H9 (cell line): ENCODE measurements around the gene HMGA1. TPM values are rescaled to one million over a fixed set of nuclear protein-coding genes. Genes with fewer than 3 reads are reported as not detected.

ENCODE experiments used
- DNase-seq: peaks from one replicate; pipeline ENCODE4 v3.0.0-alpha.2; 2017
- H2AFZ ChIP-seq: one replicate; pipeline ENCODE4 v1.6.1; 2013; ENCODE audit warnings: mild to moderate bottlenecking, low read length, control low read depth, moderate library complexity
- H2AK5ac ChIP-seq: 2 replicates; pipeline ENCODE4 v1.6.1; 2013; ENCODE audit warnings: low read length, control low read depth, mixed read lengths; ENCODE audit not compliant: insufficient read length
- H2BK120ac ChIP-seq: one replicate; pipeline ENCODE4 v1.6.1; 2013; ENCODE audit warnings: low read depth, mild to moderate bottlenecking, low read length, control low read depth, inconsistent platforms; ENCODE audit not compliant: poor library complexity, severe bottlenecking
- H2BK12ac ChIP-seq: 2 replicates; pipeline ENCODE4 v1.6.1; 2013; ENCODE audit warnings: low read length, control low read depth, mixed read lengths, low read depth; ENCODE audit not compliant: insufficient read length
- H2BK15ac ChIP-seq: 2 replicates; pipeline ENCODE4 v1.6.1; 2013; ENCODE audit warnings: low read depth, low read length, control low read depth
- H2BK20ac ChIP-seq: one replicate; pipeline ENCODE4 v1.6.1; 2013; ENCODE audit warnings: low read depth, mild to moderate bottlenecking, low read length, control low read depth, inconsistent platforms; ENCODE audit not compliant: poor library complexity, severe bottlenecking
- H2BK5ac ChIP-seq: 2 replicates; pipeline ENCODE4 v1.6.1; 2013; ENCODE audit warnings: low read length, control low read depth, mixed read lengths; ENCODE audit not compliant: insufficient read length
- H3K14ac ChIP-seq: 2 replicates; pipeline ENCODE4 v1.6.1; 2013; ENCODE audit warnings: low read length, control low read depth; ENCODE audit not compliant: insufficient read depth
- H3K18ac ChIP-seq: 2 replicates; pipeline ENCODE4 v1.6.1; 2013; ENCODE audit warnings: low read depth, mild to moderate bottlenecking, mixed read lengths, low read length, control low read depth; ENCODE audit not compliant: insufficient read length
- H3K23ac ChIP-seq: 2 replicates; pipeline ENCODE4 v1.6.1; 2013; ENCODE audit warnings: low read length, control low read depth, mixed read lengths, low read depth; ENCODE audit not compliant: insufficient read length
- H3K23me2 ChIP-seq: 2 replicates; pipeline ENCODE4 v1.6.1; 2013; ENCODE audit warnings: low read depth, mild to moderate bottlenecking, mixed read lengths, low read length, control low read depth; ENCODE audit not compliant: insufficient read length, poor library complexity, severe bottlenecking
- H3K27ac ChIP-seq: 2 replicates; pipeline ENCODE4 v1.5.1; 2013; ENCODE audit warnings: low read length, control low read depth, mixed read lengths, low read depth; ENCODE audit not compliant: insufficient read length
- H3K27me3 ChIP-seq: 2 replicates; pipeline ENCODE4 v1.6.1; 2013; ENCODE audit warnings: low read length, control low read depth, inconsistent platforms; ENCODE audit not compliant: insufficient read depth
- H3K4ac ChIP-seq: 2 replicates; pipeline ENCODE4 v1.6.1; 2013; ENCODE audit warnings: low read depth, mild to moderate bottlenecking, control low read depth, inconsistent platforms, low read length, moderate library complexity
- H3K4me1 ChIP-seq: 2 replicates; pipeline ENCODE4 v1.6.1; 2013; ENCODE audit warnings: low read length, control low read depth, inconsistent platforms; ENCODE audit not compliant: insufficient read depth
- H3K4me2 ChIP-seq: 2 replicates; pipeline ENCODE4 v1.6.1; 2013; ENCODE audit warnings: low read length, control low read depth, mixed read lengths; ENCODE audit not compliant: insufficient read length, insufficient read depth
- H3K56ac ChIP-seq: 2 replicates; pipeline ENCODE4 v1.6.1; 2013; ENCODE audit warnings: low read depth, mild to moderate bottlenecking, mixed read lengths, low read length, control low read depth; ENCODE audit not compliant: insufficient read length
- H3K79me1 ChIP-seq: 2 replicates; pipeline ENCODE4 v1.6.1; 2013; ENCODE audit warnings: low read depth, mild to moderate bottlenecking, moderate library complexity, low read length, control low read depth, inconsistent platforms; ENCODE audit not compliant: insufficient read depth, poor library complexity, severe bottlenecking
- H3K79me2 ChIP-seq: 2 replicates; pipeline ENCODE4 v1.6.1; 2013; ENCODE audit warnings: low read length, control low read depth, inconsistent platforms; ENCODE audit not compliant: insufficient read depth
- H3K9ac ChIP-seq: 2 replicates; pipeline ENCODE4 v1.6.1; 2013; ENCODE audit warnings: low read length, control low read depth, mixed read lengths; ENCODE audit not compliant: insufficient read length; ENCODE audit errors: extremely low read depth
- H3K9me3 ChIP-seq: one replicate; pipeline ENCODE4 v1.6.1; 2013; ENCODE audit warnings: low read depth, low read length, inconsistent platforms; ENCODE audit not compliant: control insufficient read depth
- H3T11ph ChIP-seq: one replicate; pipeline ENCODE4 v1.6.1; 2013; ENCODE audit warnings: mild to moderate bottlenecking, low read length, control low read depth, inconsistent platforms
- H4K20me1 ChIP-seq: one replicate; pipeline ENCODE4 v1.6.1; 2013; ENCODE audit not compliant: control insufficient read depth, insufficient read length, insufficient read depth
- H4K5ac ChIP-seq: 2 replicates; pipeline ENCODE4 v1.6.1; 2013; ENCODE audit warnings: low read depth, mild to moderate bottlenecking, mixed read lengths, low read length, control low read depth; ENCODE audit not compliant: insufficient read length
- H4K8ac ChIP-seq: replicated peaks from 2 replicates; pipeline ENCODE4 v1.6.1; 2013; ENCODE audit warnings: low read length, control low read depth, mixed read lengths, low read depth; ENCODE audit not compliant: insufficient read length
- H4K91ac ChIP-seq: 2 replicates; pipeline ENCODE4 v1.6.1; 2013; ENCODE audit warnings: low read depth, mild to moderate bottlenecking, moderate library complexity, mixed read lengths, low read length, control low read depth; ENCODE audit not compliant: insufficient read length
- H3K27ac Mint-ChIP-seq, 3 experiments: 2 replicates in 2 of 3; 3 replicates in 1 of 3; pipeline ENCODE4 v1.8.0; 2020 to 2021; ENCODE audit warnings: mixed read lengths in 3 of 3, mild to moderate bottlenecking in 1 of 3, moderate library complexity in 1 of 3
- H3K27me3 Mint-ChIP-seq: 2 replicates; pipeline ENCODE4 v1.8.0; 2021; ENCODE audit warnings: low read depth, mild to moderate bottlenecking, moderate library complexity, mixed read lengths
- H3K36me3 Mint-ChIP-seq, 3 experiments: 2 replicates in 2 of 3; 3 replicates in 1 of 3; pipeline ENCODE4 v1.8.0; 2020 to 2021; ENCODE audit warnings: low read depth in 3 of 3, mixed read lengths in 3 of 3; ENCODE audit not compliant: insufficient read depth in 1 of 3
- H3K4me1 Mint-ChIP-seq, 2 experiments: 2 replicates each; pipeline ENCODE4 v1.8.0; 2020; ENCODE audit warnings: mixed read lengths in 2 of 2
- H3K4me3 Mint-ChIP-seq, 2 experiments: 2 replicates in 1 of 2; 3 replicates in 1 of 2; pipeline ENCODE4 v1.8.0; 2020 to 2021; ENCODE audit warnings: mild to moderate bottlenecking in 2 of 2, mixed read lengths in 2 of 2, moderate library complexity in 1 of 2
- H3K9me3 Mint-ChIP-seq, 2 experiments: 2 replicates in 1 of 2; 3 replicates in 1 of 2; pipeline ENCODE4 v1.8.0; 2020; ENCODE audit warnings: mild to moderate bottlenecking in 2 of 2, mixed read lengths in 2 of 2, moderate library complexity in 1 of 2
- CTCF ChIP-seq: fragments of 200-600 bp; sonication (generic); conservative IDR thresholded peaks from 3 replicates; pipeline ENCODE4 v1.8.0; 2021; ENCODE audit warnings: antibody characterized with exemption, mild to moderate bottlenecking
- WGBS: extraction: QIAGEN DNeasy Blood & Tissue Kit; methylation state at CpG from one replicate; pipeline ENCODE4 v1.1.7; 2013; ENCODE audit warnings: missing lambda C conversion rate, low lambda C conversion rate, mixed read lengths; ENCODE audit not compliant: insufficient read length; ENCODE audit errors: extremely low coverage; 5-methylcytosine and 5-hydroxymethylcytosine counted together
- total RNA-seq: library from RNA; stranded (reverse); gene quantifications from 2 replicates; pipeline ENCODE4 v1.2.1, GENCODE V29; 2021

Gene HMGA1
- total RNA-seq, 1 experiment from 2014 or later: 2,116 TPM

- Histone ChIP-seq H4K91ac (no peak overlapping the region), H3T11ph (no peak overlapping the region), H3K9me3 (no peaks in the 10 kb centered on the region), H2BK15ac (no peak overlapping the region), H3K23me2 (no peaks in the 10 kb centered on the region), H4K8ac (no peak overlapping the region), H3K18ac (no peak overlapping the region), H4K20me1 (no peaks in the 10 kb centered on the region), H2BK20ac (no peak overlapping the region), H3K4me2 (no peak overlapping the region), H3K23ac (no peak overlapping the region), H3K14ac (no peak overlapping the region), H3K27ac (no peak overlapping the region), H3K27me3 (no peaks in the 10 kb centered on the region), H3K4me1 (no peaks in the 10 kb centered on the region), H2AFZ (no peak overlapping the region), H3K79me1 (no peaks in the 10 kb centered on the region), H3K9ac (no peak overlapping the region), H3K4ac (no peak overlapping the region), H2AK5ac (no peak overlapping the region), H3K79me2 (no peaks in the 10 kb centered on the region), H4K5ac (no peak overlapping the region), H3K56ac (no peak overlapping the region), H2BK5ac (no peak overlapping the region), H2BK12ac (no peak overlapping the region), H2BK120ac (no peak overlapping the region)
- Mint-ChIP-seq H3K27me3 (no peaks in the 10 kb centered on the region), H3K4me3 (no peak overlapping the region), H3K4me1 (no peaks in the 10 kb centered on the region), H3K27ac (no peak overlapping the region), H3K36me3 (peaks cover 9 to 42% (median 27%) of the 10 kb centered on the region in 3 experiments; a peak in 6 of 7 replicates), H3K9me3 (no peaks in the 10 kb centered on the region)
- no peak for TF ChIP-seq CTCF
- WGBS: no CpG with 5 or more reads among the region's 11 CpGs
- no peak for DNase-seq
These were observed 52.5 kb downstream of the HMGA1 start for GRCh38 chr6:34289137-34289536.
